Prostate gland (tissue), 2 donors: ENCODE measurements around the gene TMEM229B. TPM values are rescaled to one million over a fixed set of nuclear protein-coding genes. Genes with fewer than 3 reads are reported as not detected.

Experiments
- DNase-seq: peaks from one replicate; pipeline ENCODE4 v3.0.0-alpha.2; 2019; ENCODE audit warnings: low spot score
- H3K27ac ChIP-seq, 2 donors: fragments of 200-600 bp; sonication (generic); 2 replicates each; pipeline ENCODE4 v1.5.1; 2017 to 2019
- H3K27me3 ChIP-seq: fragments of 200-600 bp; sonication (generic); replicated peaks from 2 replicates; pipeline ENCODE4 v1.5.1; 2019; ENCODE audit not compliant: insufficient read depth
- H3K36me3 ChIP-seq, 2 donors: fragments of 200-600 bp; sonication (generic); 1 replicate in 1 of 2; 2 replicates in 1 of 2; pipeline versions ENCODE4 v1.5.1 to v1.8.1; 2017 to 2019
- H3K4me1 ChIP-seq: fragments of 200-600 bp; sonication (generic); replicated peaks from 2 replicates; pipeline ENCODE4 v1.5.1; 2019
- H3K4me3 ChIP-seq, 2 donors: fragments of 200-600 bp; sonication (generic); 2 replicates each; pipeline ENCODE4 v1.5.1; 2017 to 2019
- H3K9me3 ChIP-seq: fragments of 200-600 bp; sonication (generic); 2 replicates; pipeline ENCODE4 v1.5.1; 2017
- POLR2A ChIP-seq: fragments of 450-650 bp; IDR thresholded peaks from one replicate; pipeline ENCODE4 v1.6.1; 2016; ENCODE audit warnings: antibody characterized with exemption, mild to moderate bottlenecking
- POLR2AphosphoS5 ChIP-seq: sonication (generic); formaldehyde crosslinking; IDR thresholded peaks from one replicate; pipeline ENCODE4 v1.6.1; 2017; ENCODE audit warnings: antibody characterized with exemption
- WGBS: methylation state at CpG from one replicate; pipeline ENCODE4 v1.1.5; 2018; 5-methylcytosine and 5-hydroxymethylcytosine counted together
- intact Hi-C: fragments of 100-400 bp; cut with DNase I; formaldehyde crosslinking; loops from one replicate; pipeline ENCODE4 v1.14.2; 2022
- total RNA-seq, 2 donors: library from RNA; depleted of rRNA; stranded (reverse); fragments of >200 nt; gene quantifications; one replicate each; pipeline ENCODE4 v1.1.0, GENCODE V29; 2016
- TF ChIP-seq, protein P1 (sequence below), 4 experiments: fragments of 200-600 bp in 2 of 4; fragments of 450-650 bp in 2 of 4; sonication (generic) in 2 of 4; IDR thresholded peaks; 1 replicate in 3 of 4; 2 replicates in 1 of 4; pipeline ENCODE4 v1.5.1; 2016 to 2019; ENCODE audit warnings: antibody characterized with exemption in 4 of 4, mild to moderate bottlenecking in 2 of 4, moderate library complexity in 2 of 4

Gene TMEM229B
- total RNA-seq, 2 donors from 2014 or later, result 5.7 to 85.4 TPM

DNA sequence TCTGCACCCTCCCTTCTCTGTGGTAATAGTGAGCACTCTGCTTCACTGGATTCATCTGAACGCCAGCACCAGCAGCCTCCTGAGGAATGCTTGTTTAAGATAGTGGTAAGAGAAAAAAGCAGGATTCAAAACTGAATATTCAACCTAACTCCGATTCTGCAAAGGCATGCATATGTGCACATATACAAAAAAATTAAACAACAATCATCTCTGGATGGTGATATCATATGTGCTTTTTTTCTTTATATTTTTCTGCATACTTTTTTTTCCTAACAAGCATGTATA lies 9.8 kb downstream of the TMEM229B start:
- no peak overlapping the region for H3K27ac ChIP-seq
- WGBS, result 92% methylated on average over 2 of the region's 2 CpGs
- TF ChIP-seq POLR2AphosphoS5 (no peak), POLR2A (no peak)
- TF ChIP-seq, protein P1, sequence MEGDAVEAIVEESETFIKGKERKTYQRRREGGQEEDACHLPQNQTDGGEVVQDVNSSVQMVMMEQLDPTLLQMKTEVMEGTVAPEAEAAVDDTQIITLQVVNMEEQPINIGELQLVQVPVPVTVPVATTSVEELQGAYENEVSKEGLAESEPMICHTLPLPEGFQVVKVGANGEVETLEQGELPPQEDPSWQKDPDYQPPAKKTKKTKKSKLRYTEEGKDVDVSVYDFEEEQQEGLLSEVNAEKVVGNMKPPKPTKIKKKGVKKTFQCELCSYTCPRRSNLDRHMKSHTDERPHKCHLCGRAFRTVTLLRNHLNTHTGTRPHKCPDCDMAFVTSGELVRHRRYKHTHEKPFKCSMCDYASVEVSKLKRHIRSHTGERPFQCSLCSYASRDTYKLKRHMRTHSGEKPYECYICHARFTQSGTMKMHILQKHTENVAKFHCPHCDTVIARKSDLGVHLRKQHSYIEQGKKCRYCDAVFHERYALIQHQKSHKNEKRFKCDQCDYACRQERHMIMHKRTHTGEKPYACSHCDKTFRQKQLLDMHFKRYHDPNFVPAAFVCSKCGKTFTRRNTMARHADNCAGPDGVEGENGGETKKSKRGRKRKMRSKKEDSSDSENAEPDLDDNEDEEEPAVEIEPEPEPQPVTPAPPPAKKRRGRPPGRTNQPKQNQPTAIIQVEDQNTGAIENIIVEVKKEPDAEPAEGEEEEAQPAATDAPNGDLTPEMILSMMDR (IDR thresholded peaks at IDR 0.05), result no peak
- intact Hi-C loops, result no loop called here
- no peaks in the 10 kb centered on the region for H3K36me3 ChIP-seq
- H3K4me1 ChIP-seq, result no peaks in the 10 kb centered on the region
- no peak overlapping the region for H3K4me3 ChIP-seq
- DNase-seq, result no peak
- H3K27me3 ChIP-seq, result no peaks in the 10 kb centered on the region
- H3K9me3 ChIP-seq, result no peaks in the 10 kb centered on the region

DNA sequence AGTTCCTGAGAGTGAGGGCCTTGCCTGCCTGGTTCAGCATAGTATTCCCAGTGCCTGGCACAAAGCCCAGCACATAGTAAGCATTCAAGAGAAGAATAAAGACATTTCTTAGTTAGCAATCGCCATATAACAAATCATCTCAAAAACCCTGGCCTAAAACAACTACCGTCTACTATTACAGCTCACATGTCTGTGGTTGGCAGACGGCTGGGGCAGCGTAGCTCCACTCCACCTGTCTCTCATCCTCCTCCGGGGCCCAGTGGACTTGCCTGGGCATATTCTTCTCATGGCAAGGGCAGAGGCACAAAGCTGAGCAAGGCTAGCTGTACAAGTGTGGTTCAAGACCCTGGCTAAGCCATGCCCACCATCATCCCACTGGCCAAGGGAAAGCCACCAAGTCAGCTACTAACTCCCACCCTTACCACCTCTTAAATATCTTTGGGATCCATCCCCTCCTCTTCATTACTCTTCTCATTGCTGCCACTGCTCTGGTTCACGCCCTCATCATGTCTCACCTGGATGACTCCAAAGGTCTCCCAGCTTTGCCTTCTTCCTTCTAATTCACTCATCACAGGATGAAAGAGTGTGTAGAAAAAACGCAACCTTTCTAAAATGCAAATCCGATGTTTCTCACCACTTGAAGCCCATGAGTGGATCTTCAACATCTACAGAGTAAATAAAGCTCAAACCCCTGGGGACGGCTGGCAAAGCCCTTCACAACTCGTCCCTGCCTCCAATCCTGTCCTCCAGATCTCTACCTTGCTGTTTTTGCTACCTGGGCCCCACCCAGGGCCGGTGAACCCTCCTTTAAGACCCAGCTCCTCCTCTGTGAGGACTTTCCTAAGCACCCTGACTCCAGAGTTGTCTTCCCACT lies 10.4 kb downstream of the TMEM229B start:
- Histone ChIP-seq H3K9me3 (no peaks in the 10 kb centered on the region), H3K27ac (no peak overlapping the region), H3K4me3 (no peak overlapping the region), H3K36me3 (no peaks in the 10 kb centered on the region), H3K27me3 (no peaks in the 10 kb centered on the region), H3K4me1 (no peaks in the 10 kb centered on the region)
- DNase-seq, result no peak
- no peak for TF ChIP-seq POLR2A
- TF ChIP-seq, protein P1 (IDR thresholded peaks at IDR 0.05), result no peak
- WGBS, result 70% methylated on average over 11 of the region's 11 CpGs
- intact Hi-C loops, result no loop called here

DNA sequence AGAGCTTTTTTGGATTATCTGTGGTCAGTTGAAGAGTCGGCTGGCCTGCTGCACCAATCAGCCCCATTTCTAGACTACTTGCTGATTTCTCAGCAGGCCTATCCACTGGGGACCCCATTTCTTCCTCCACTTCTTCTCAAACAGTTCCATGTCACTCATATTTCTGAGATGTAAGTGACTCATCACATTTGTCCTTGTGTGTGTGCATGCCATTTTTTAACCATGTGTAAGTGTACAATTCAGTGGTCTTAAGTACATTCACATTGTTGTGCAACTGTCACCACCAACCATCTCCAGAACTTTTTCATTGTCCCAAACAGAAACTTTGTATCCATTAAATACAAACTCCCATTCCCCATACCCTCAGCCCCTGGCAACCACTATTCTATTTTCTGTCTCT lies 14.2 kb downstream of the TMEM229B start:
- Histone ChIP-seq H3K27me3 (no peaks in the 10 kb centered on the region), H3K9me3 (no peaks in the 10 kb centered on the region), H3K4me1 (no peaks in the 10 kb centered on the region), H3K27ac (no peak overlapping the region), H3K36me3 (no peaks in the 10 kb centered on the region), H3K4me3 (no peak overlapping the region)
- no peak for TF ChIP-seq POLR2A
- TF ChIP-seq POLR2AphosphoS5, result no peak
- TF ChIP-seq, protein P1 (IDR thresholded peaks at IDR 0.05), result no peak
- intact Hi-C loops, result no loop called here
- DNase-seq, result no peak
- 92% methylated on average over 1 of the region's 1 CpG for WGBS

DNA sequence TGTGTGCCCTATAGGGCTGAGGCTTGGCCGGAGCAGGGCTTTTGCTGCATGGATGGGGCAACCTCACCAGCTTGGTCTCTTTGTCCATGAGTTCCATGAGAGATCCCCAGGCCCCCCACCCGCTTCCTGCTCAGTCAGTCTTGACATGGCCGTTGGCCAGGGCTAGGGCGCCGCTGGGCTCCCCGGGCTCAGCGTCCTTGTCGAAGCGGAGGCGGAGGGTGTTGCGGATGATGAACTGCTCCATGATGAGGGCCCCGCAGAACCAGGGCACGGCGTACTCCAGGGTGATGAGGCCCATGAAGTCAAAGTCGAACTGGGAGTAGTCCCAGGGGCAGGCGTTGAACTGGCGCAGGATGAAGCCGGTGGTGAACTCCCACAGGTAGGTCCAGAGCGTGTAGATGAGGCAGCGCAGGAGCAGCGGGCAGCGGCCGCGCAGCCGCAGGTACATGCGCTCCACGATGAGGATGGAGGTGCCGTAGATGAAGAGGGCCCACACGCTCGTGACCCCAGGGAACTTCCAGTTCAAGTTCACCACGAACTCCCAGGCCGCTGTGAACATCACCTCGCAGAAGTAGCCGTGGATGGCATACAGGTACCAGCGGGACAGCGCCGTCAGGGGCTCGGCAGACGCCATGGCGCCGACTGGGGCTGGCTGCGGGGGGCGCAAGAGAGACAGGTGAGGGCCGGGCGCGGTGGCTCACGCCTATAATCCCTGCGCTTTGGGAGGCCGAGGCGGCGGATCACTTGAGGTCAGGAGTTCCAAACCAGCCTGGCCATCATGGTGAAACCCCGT lies 15.0 kb downstream of the TMEM229B start:
- Histone ChIP-seq H3K36me3 (no peaks in the 10 kb centered on the region), H3K9me3 (no peaks in the 10 kb centered on the region), H3K27me3 (no peaks in the 10 kb centered on the region), H3K4me3 (no peak overlapping the region), H3K27ac (no peak overlapping the region), H3K4me1 (no peaks in the 10 kb centered on the region)
- intact Hi-C loops, result no loop called here
- DNase-seq, result no peak
- WGBS, result 97% methylated on average over 51 of the region's 52 CpGs
- no peak for TF ChIP-seq POLR2A

DNA sequence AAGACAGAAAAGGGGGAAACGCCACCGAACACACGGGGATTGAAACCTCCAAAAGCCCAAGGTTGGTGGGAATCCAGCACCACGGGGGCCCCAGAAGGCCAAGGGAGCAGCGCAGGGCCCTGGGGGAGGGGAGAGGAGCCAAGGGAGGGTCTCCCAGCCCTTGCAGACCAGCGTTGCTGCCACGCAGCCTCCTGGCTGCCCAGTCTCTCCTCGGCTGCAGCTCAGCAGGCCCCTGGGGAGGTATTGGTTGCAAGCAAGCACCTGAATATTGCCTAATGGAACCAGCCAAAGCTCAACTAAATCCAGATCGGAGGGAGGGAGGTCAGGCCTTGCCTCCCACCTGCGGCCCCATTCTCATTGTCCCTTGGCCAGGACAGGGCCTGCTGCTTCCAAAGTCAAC lies 15.8 kb downstream of the TMEM229B start:
- no peaks in the 10 kb centered on the region for H3K36me3 ChIP-seq
- TF ChIP-seq POLR2A (no peak), POLR2AphosphoS5 (no peak)
- TF ChIP-seq, protein P1 (IDR thresholded peaks at IDR 0.05), result no peak
- intact Hi-C loops, result no loop called here
- H3K9me3 ChIP-seq, result no peaks in the 10 kb centered on the region
- H3K4me1 ChIP-seq, result no peaks in the 10 kb centered on the region
- no peak for DNase-seq
- H3K27me3 ChIP-seq, result no peaks in the 10 kb centered on the region
- no peak overlapping the region for H3K27ac ChIP-seq
- no peak overlapping the region for H3K4me3 ChIP-seq
- 88% methylated on average over 10 of the region's 10 CpGs for WGBS
